GM18867 (cell line): ENCODE data around the gene CGB2.
"Not testable (repeated sequence)": the region's sequence is repeated elsewhere in the genome, so short reads cannot be mapped to it uniquely, and the experiment has no call there.

Experiments used
- ATAC-seq: cut with Tn5 transposase; IDR thresholded peaks from one replicate; pipeline ENCODE4 v1.9.1; 2021; ENCODE audit warnings: mild to moderate bottlenecking, moderate library complexity; ENCODE audit not compliant: unreplicated experiment

CGB2 gene

GRCh38 chr19:49031642-49032301 is at the start of gene CGB2:
TSS of gene CGB2 (plus strand) at chr19:49031890. CDS start at chr19:49032096, 206 bp downstream.
- ATAC-seq, result not testable (repeated sequence)

- no peak for ATAC-seq
Observed at GRCh38 chr19:48982280-48982679, 49.4 kb upstream of the CGB2 start.

GRCh38 chr19:48985711-48986110 is 46.0 kb upstream of the CGB2 start:
- ATAC-seq, result no peak

- no peak for ATAC-seq
Observed at GRCh38 chr19:48986211-48986610, 45.5 kb upstream of the CGB2 start.

GRCh38 chr19:48987323-48987722 is 44.4 kb upstream of the CGB2 start:
- no peak for ATAC-seq

- ATAC-seq, result no peak
Observed at GRCh38 chr19:48988286-48988685, 43.4 kb upstream of the CGB2 start.

- no peak for ATAC-seq
Observed at GRCh38 chr19:48988860-48989259, 42.8 kb upstream of the CGB2 start.

- no peak for ATAC-seq
Observed at GRCh38 chr19:48989701-48990291, 41.9 kb upstream of the CGB2 start.

- no peak for ATAC-seq
Observed at GRCh38 chr19:48990400-48990799, 41.3 kb upstream of the CGB2 start.

GRCh38 chr19:48991011-48991609 is 40.6 kb upstream of the CGB2 start:
- ATAC-seq, result no peak

- no peak for ATAC-seq
Observed at GRCh38 chr19:48991873-48992580, 39.7 kb upstream of the CGB2 start.

GRCh38 chr19:48992581-48993174 is 39.0 kb upstream of the CGB2 start:
- ATAC-seq, result peak; percentile 1

GRCh38 chr19:48993175-48994034 is 38.3 kb upstream of the CGB2 start, which contains the start of the genes GYS1 and RUVBL2:
TSS of gene GYS1 (minus strand) at chr19:48993309. CDS start at chr19:48993112, 197 bp downstream.
TSS of gene RUVBL2 (plus strand) at chr19:48993887. CDS start at chr19:48993912, 25 bp downstream.
- peak; percentile 84 for ATAC-seq

- no peak for ATAC-seq
Observed at GRCh38 chr19:48994035-48994386, 37.7 kb upstream of the CGB2 start.

GRCh38 chr19:48997972-48998371 is 33.7 kb upstream of the CGB2 start:
- ATAC-seq, result no peak

GRCh38 chr19:48999481-49000325 is 32.0 kb upstream of the CGB2 start:
- no peak for ATAC-seq

- no peak for ATAC-seq
Observed at GRCh38 chr19:49004133-49004532, 27.6 kb upstream of the CGB2 start.

- ATAC-seq, result no peak
Observed at GRCh38 chr19:49004964-49005614, 26.6 kb upstream of the CGB2 start.

GRCh38 chr19:49006905-49007304 is 24.8 kb upstream of the CGB2 start:
- ATAC-seq, result no peak
